Measurements from ENCODE around the gene ALDH3B2.
A peak's percentile ranks its signal among the peaks of the same experiment; 100 is the strongest.

Gene ALDH3B2

GRCh38 chr11:67628710-67629385, 45.6 kb downstream of the ALDH3B2 start:
- H4K20me1 ChIP-seq (ENCODE audit: low read depth, low read length): no peaks in the 10 kb centered on the region
- no peaks in the 10 kb centered on the region for H3K9me3 ChIP-seq (ENCODE audit: insufficient read depth, low read length)
- H3K27me3 ChIP-seq (ENCODE audit: low read length): no peaks in the 10 kb centered on the region
- H3K4me3 ChIP-seq (ENCODE audit: insufficient read depth, low read length, poor library complexity, severe bottlenecking): peak overlapping the region; percentile 61
- no peak for TF ChIP-seq EZH2phosphoT487 (conservative IDR thresholded peaks at IDR 0.05; ENCODE audit: low read length)
- peak; percentile 94 for TF ChIP-seq CTCF (IDR thresholded peaks at IDR 0.05; ENCODE audit: insufficient read depth, low read length, poor library complexity, severe bottlenecking)
- peaks cover 4% of the 10 kb centered on the region; the same call in 1 of the 2 replicates for H3F3A ChIP-seq (ENCODE audit: insufficient read depth)
- H3K36me3 ChIP-seq (ENCODE audit: low read length): no peaks in the 10 kb centered on the region
- no peaks in the 10 kb centered on the region for H3K9me2 ChIP-seq (replicated peaks; ENCODE audit: insufficient read depth, low read length)
- H3K4me2 ChIP-seq (ENCODE audit: low read depth, low read length, poor library complexity, severe bottlenecking): peak overlapping the region; percentile 71
- H3K79me2 ChIP-seq (ENCODE audit: insufficient read depth, low read length): no peaks in the 10 kb centered on the region
- H2AFZ ChIP-seq (ENCODE audit: low read depth, low read length, severe bottlenecking): peak overlapping the region; percentile 43
- H3K27ac ChIP-seq (ENCODE audit: low read depth, low read length): peak overlapping the region; percentile 90
- H3K9ac ChIP-seq (ENCODE audit: low read length): peak overlapping the region; percentile 84

- Histone ChIP-seq H3K79me2 (ENCODE audit: insufficient read depth, low read length) (no peaks in the 10 kb centered on the region), H3K27ac (ENCODE audit: low read depth, low read length) (no peak overlapping the region), H3K4me2 (ENCODE audit: low read depth, low read length, poor library complexity, severe bottlenecking) (peak overlapping the region; percentile 71), H3K9me3 (ENCODE audit: insufficient read depth, low read length) (no peaks in the 10 kb centered on the region), H4K20me1 (ENCODE audit: low read depth, low read length) (no peaks in the 10 kb centered on the region), H3K9me2 (replicated peaks; ENCODE audit: insufficient read depth, low read length) (no peaks in the 10 kb centered on the region), H3K9ac (ENCODE audit: low read length) (peak overlapping the region; percentile 84), H2AFZ (ENCODE audit: low read depth, low read length, severe bottlenecking) (no peak overlapping the region), H3F3A (ENCODE audit: insufficient read depth) (peaks cover 4% of the 10 kb centered on the region; the same call in 1 of the 2 replicates), H3K27me3 (ENCODE audit: low read length) (no peaks in the 10 kb centered on the region), H3K4me3 (ENCODE audit: insufficient read depth, low read length, poor library complexity, severe bottlenecking) (no peak overlapping the region), H3K36me3 (ENCODE audit: low read length) (no peaks in the 10 kb centered on the region)
- TF ChIP-seq EZH2phosphoT487 (conservative IDR thresholded peaks at IDR 0.05; ENCODE audit: low read length) (no peak), CTCF (IDR thresholded peaks at IDR 0.05; ENCODE audit: insufficient read depth, low read length, poor library complexity, severe bottlenecking) (no peak)
Observed at GRCh38 chr11:67627812-67628624, 46.4 kb downstream of the ALDH3B2 start.

- Histone ChIP-seq H2AFZ (ENCODE audit: low read depth, low read length, severe bottlenecking) (no peak overlapping the region), H4K20me1 (ENCODE audit: low read depth, low read length) (no peaks in the 10 kb centered on the region), H3K27me3 (ENCODE audit: low read length) (no peaks in the 10 kb centered on the region), H3K9ac (ENCODE audit: low read length) (no peak overlapping the region), H3K27ac (ENCODE audit: low read depth, low read length) (no peak overlapping the region), H3K36me3 (ENCODE audit: low read length) (no peaks in the 10 kb centered on the region), H3K4me2 (ENCODE audit: low read depth, low read length, poor library complexity, severe bottlenecking) (no peak overlapping the region), H3K9me2 (replicated peaks; ENCODE audit: insufficient read depth, low read length) (no peaks in the 10 kb centered on the region), H3K79me2 (ENCODE audit: insufficient read depth, low read length) (no peaks in the 10 kb centered on the region), H3K4me3 (ENCODE audit: insufficient read depth, low read length, poor library complexity, severe bottlenecking) (no peak overlapping the region), H3K9me3 (ENCODE audit: insufficient read depth, low read length) (no peaks in the 10 kb centered on the region), H3F3A (ENCODE audit: insufficient read depth) (peaks cover 4% of the 10 kb centered on the region; the same call in 1 of the 2 replicates)
- TF ChIP-seq CTCF (IDR thresholded peaks at IDR 0.05; ENCODE audit: insufficient read depth, low read length, poor library complexity, severe bottlenecking) (no peak), EZH2phosphoT487 (conservative IDR thresholded peaks at IDR 0.05; ENCODE audit: low read length) (no peak)
Observed at GRCh38 chr11:67627441-67627811, 47.0 kb downstream of the ALDH3B2 start.
